A673 (cell line): ENCODE results near the gene GRIN2A. TPM values are rescaled to one million over a fixed set of nuclear protein-coding genes. Genes with fewer than 3 reads are reported as not detected.

ENCODE experiments used
- BruUV-seq: library from RNA; stranded (reverse); fragments of 400-500 nt; replicated peaks from 2 replicates; lab custom pipeline; 2021; lab: Mats Ljungman, UMichigan
- CTCF ChIA-PET: fragments of 300-600 bp; sonication (Branson Sonifier 250); formaldehyde crosslinking; loops from one replicate; lab custom pipeline; 2022; ENCODE audit warnings: antibody characterized with exemption; lab: Charles Lee
- POLR2A ChIA-PET: fragments of 300-600 bp; sonication (Branson Sonifier 250); formaldehyde crosslinking; loops from one replicate; lab custom pipeline; 2022; ENCODE audit warnings: antibody characterized with exemption; ENCODE audit not compliant: low non-redundant PET; lab: Charles Lee
- DNase-seq: peaks from one replicate; pipeline ENCODE4 v3.0.0-alpha.2; 2015; ENCODE audit warnings: low spot score
- H3K27ac ChIP-seq: fragments of 200-600 bp; sonication (generic); 2 replicates; pipeline ENCODE4 v1.5.1; 2016; ENCODE audit warnings: mixed run types, low read depth, mild to moderate bottlenecking, mixed read lengths, antibody characterized with exemption, low read length; ENCODE audit not compliant: poor library complexity, severe bottlenecking
- H3K27me3 ChIP-seq: fragments of 200-600 bp; sonication (generic); replicated peaks from 2 replicates; pipeline ENCODE4 v1.6.1; 2017; ENCODE audit warnings: mixed run types, low read depth, mild to moderate bottlenecking, mixed read lengths, antibody characterized with exemption, low read length; ENCODE audit not compliant: insufficient read depth, poor library complexity
- H3K36me3 ChIP-seq: fragments of 200-600 bp; sonication (generic); 2 replicates; pipeline ENCODE4 v1.6.1; 2016; ENCODE audit warnings: mixed run types, mild to moderate bottlenecking, mixed read lengths, antibody characterized with exemption, low read length; ENCODE audit not compliant: insufficient read depth, poor library complexity, severe bottlenecking
- H3K4me1 ChIP-seq: fragments of 200-600 bp; sonication (generic); 2 replicates; pipeline ENCODE4 v1.6.1; 2017; ENCODE audit warnings: mixed run types, mild to moderate bottlenecking, mixed read lengths, antibody characterized with exemption, low read length; ENCODE audit not compliant: insufficient read depth, poor library complexity, severe bottlenecking
- H3K4me3 ChIP-seq: fragments of 200-600 bp; sonication (generic); 2 replicates; pipeline ENCODE4 v1.5.1; 2016; ENCODE audit warnings: low read depth, mixed run types, mild to moderate bottlenecking, mixed read lengths, low read length; ENCODE audit not compliant: poor library complexity, severe bottlenecking
- H3K9me3 ChIP-seq: fragments of 200-600 bp; sonication (generic); 2 replicates; pipeline ENCODE4 v1.6.1; 2016; ENCODE audit warnings: mixed run types, low read depth, mild to moderate bottlenecking, mixed read lengths, antibody characterized with exemption, low read length; ENCODE audit not compliant: poor library complexity, severe bottlenecking
- EZH2 ChIP-seq: fragments of 200-600 bp; sonication (generic); IDR thresholded peaks from 2 replicates; pipeline ENCODE4 v1.6.1; 2017; ENCODE audit warnings: borderline replicate concordance, low read depth, mild to moderate bottlenecking, mixed read lengths, antibody characterized with exemption, low read length; ENCODE audit not compliant: poor library complexity, severe bottlenecking
- intact Hi-C: fragments of 100-400 bp; cut with micrococcal nuclease; formaldehyde crosslinking; loops from one replicate; pipeline ENCODE4 v1.10.0; 2022; ENCODE audit not compliant: unreplicated experiment
- total RNA-seq: library from RNA; stranded (reverse); gene quantifications from 2 replicates; pipeline ENCODE4 v1.2.3, GENCODE V29; 2021
- TF ChIP-seq, protein P1 (sequence below): fragments of 300-800, 200-600 bp; sonication (generic); conservative IDR thresholded peaks from 2 replicates; pipeline ENCODE4 v1.5.1; 2017; ENCODE audit warnings: low read depth, mild to moderate bottlenecking, antibody characterized with exemption, low read length, moderate library complexity, mixed read lengths

GRIN2A gene
- total RNA-seq, 1 experiment from 2014 or later, result 1.2 TPM

DNA sequence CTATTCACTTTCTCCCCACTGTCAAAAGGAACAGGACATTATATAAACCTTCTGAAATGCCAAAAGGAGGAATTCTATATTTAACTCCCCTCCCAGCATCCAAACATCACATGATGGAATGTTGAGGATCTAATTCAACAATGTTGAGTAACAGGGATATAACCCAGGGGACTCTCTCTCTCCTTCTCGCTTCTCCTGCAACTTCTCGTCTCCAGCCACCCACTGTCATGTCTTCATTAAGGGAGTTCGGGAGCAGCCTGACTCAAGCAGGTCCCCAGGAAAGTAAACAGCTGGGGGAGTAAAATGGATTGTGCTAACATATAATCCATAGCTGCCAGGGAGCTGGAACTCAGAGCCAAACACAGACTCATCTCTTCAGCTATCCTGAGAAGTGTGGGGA lies 51.7 kb downstream of the GRIN2A start:
- Histone ChIP-seq H3K27me3 (peaks cover 6% of the 10 kb centered on the region), H3K9me3 (no peaks in the 10 kb centered on the region), H3K36me3 (no peaks in the 10 kb centered on the region), H3K27ac (no peak overlapping the region), H3K4me3 (no peak overlapping the region), H3K4me1 (no peaks in the 10 kb centered on the region)
- DNase-seq, result no peak
- TF ChIP-seq, protein P1, sequence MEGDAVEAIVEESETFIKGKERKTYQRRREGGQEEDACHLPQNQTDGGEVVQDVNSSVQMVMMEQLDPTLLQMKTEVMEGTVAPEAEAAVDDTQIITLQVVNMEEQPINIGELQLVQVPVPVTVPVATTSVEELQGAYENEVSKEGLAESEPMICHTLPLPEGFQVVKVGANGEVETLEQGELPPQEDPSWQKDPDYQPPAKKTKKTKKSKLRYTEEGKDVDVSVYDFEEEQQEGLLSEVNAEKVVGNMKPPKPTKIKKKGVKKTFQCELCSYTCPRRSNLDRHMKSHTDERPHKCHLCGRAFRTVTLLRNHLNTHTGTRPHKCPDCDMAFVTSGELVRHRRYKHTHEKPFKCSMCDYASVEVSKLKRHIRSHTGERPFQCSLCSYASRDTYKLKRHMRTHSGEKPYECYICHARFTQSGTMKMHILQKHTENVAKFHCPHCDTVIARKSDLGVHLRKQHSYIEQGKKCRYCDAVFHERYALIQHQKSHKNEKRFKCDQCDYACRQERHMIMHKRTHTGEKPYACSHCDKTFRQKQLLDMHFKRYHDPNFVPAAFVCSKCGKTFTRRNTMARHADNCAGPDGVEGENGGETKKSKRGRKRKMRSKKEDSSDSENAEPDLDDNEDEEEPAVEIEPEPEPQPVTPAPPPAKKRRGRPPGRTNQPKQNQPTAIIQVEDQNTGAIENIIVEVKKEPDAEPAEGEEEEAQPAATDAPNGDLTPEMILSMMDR, result no peak
- TF ChIP-seq EZH2, result no peak
- CTCF ChIA-PET, result no interaction called here
- BruUV-seq, result no TSS peak
- POLR2A ChIA-PET, result no interaction called here
- intact Hi-C loops, result no loop called here

DNA sequence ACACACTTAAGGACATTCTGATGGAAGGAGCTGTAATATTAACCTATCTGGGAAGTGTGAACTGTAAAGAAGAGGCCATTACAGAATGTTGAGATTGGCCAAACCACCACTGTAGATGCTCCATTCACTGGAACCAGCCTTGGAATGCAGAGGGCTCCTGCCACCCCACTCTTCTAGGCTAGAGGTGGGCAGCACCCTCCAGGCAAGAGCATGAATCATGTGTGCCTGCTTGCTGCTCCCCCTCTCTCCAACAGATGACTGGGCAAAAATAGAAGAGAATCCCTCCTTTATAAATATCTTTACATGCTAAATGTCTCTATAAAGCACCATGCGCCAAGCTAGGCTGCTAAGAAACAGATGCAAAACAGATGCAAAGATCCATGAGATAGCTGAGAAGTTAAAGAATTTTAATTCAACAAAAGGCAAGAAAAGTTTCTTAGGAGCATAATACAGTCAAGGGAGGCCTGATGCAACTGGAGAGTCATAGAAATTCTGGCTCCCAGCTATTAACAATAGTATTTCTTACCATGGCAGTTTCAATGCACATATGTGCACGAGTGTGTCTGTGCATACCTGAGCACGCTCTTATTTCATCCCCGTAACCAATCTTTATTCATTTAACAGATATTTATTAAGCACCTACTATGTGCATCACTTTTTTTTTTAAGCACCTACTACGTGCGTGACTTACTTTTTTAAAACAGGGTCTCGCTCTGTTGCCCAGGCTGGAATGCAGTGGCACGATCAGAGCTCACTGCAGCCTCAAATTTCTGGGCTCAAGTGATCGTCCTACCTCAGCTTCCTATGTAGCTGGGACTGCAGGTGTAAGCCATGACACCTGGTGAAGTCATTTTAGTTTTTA lies 53.6 kb downstream of the GRIN2A start:
- no peaks in the 10 kb centered on the region for H3K36me3 ChIP-seq
- no peaks in the 10 kb centered on the region for H3K4me1 ChIP-seq
- no TSS peak for BruUV-seq
- ChIA-PET POLR2A (no interaction called here), CTCF (no interaction called here)
- H3K9me3 ChIP-seq, result no peaks in the 10 kb centered on the region
- no peak overlapping the region for H3K4me3 ChIP-seq
- DNase-seq, result no peak
- no peak for TF ChIP-seq EZH2
- TF ChIP-seq, protein P1, result no peak
- intact Hi-C loops, result no loop called here
- H3K27me3 ChIP-seq, result peaks cover 18% of the 10 kb centered on the region
- no peak overlapping the region for H3K27ac ChIP-seq

DNA sequence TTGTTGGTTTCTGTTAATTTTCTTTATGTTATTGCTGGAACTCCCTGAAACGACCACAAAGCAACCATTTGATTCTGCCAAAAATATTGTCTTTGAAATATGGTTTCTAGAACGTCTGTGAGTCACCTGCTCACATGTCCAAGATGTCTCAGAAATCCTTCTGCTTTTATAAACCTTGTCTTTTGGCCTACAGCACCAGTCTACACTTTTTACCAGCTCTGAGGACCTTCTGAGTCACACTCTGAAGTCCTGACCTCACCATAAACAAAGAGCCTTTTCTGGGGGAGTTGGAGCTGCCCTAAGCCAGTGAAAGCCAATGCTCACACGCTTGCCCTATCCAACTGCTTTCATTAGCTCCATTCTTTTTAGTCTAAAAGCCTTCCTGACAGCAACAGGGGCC lies 55.5 kb downstream of the GRIN2A start:
- ChIA-PET CTCF (interaction anchor here (0.7 kb wide), 1 partner anchor 552 kb away, joined by 3 read pairs; no protein-coding TSS in a partner anchor), POLR2A (no interaction called here)
- DNase-seq, result no peak
- H3K27ac ChIP-seq, result no peak overlapping the region
- no peaks in the 10 kb centered on the region for H3K9me3 ChIP-seq
- H3K4me1 ChIP-seq, result no peaks in the 10 kb centered on the region
- no peak overlapping the region for H3K4me3 ChIP-seq
- peaks cover 36% of the 10 kb centered on the region for H3K27me3 ChIP-seq
- no TSS peak for BruUV-seq
- H3K36me3 ChIP-seq, result no peaks in the 10 kb centered on the region
- intact Hi-C loops, result no loop called here
- TF ChIP-seq EZH2, result no peak
- TF ChIP-seq, protein P1, result no peak
